ENCODE data around the gene YBX2. TPM values are rescaled to one million over a fixed set of nuclear protein-coding genes. Genes with fewer than 3 reads are reported as not detected.
A peak's percentile ranks its signal among the peaks of the same experiment; 100 is the strongest.

YBX2 gene
- total RNA-seq, 1 donor from 2014 or later: 0.57 TPM

DNA sequence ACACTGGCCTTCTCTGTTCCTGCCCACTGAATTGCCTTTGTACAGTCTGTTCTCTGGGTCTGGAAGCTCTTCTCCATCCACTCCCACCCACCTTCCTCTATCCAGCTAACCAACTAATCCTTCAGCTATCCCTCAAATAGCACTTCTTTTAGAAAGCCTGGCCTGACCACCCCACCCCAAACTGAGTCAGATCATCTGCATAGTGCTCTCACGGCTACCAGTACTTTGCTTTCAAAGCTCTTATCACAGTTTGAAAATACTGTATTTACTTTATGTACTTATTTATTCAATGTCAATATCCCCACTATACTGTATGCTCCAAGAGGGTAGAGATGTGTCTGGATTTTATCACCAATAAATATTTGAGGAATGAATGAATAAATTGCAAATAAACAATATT, 27.7 kb downstream of the YBX2 start:
- peaks cover 29% of the 10 kb centered on the region for H3K4me1 Mint-ChIP-seq (ENCODE audit: low read depth)
- H3K9me3 Mint-ChIP-seq (ENCODE audit: low read depth): no peaks in the 10 kb centered on the region
- no peak overlapping the region for H3K4me3 Mint-ChIP-seq (ENCODE audit: unreplicated experiment)
- H3K36me3 Mint-ChIP-seq (ENCODE audit: low read depth): no peaks in the 10 kb centered on the region
- H3K27ac Mint-ChIP-seq (ENCODE audit: unreplicated experiment): no peak overlapping the region
- DNase-seq (ENCODE audit: low spot score): no peak
- peaks cover 10% of the 10 kb centered on the region for H3K27me3 Mint-ChIP-seq (ENCODE audit: low read depth)
- TF ChIP-seq, protein P1, sequence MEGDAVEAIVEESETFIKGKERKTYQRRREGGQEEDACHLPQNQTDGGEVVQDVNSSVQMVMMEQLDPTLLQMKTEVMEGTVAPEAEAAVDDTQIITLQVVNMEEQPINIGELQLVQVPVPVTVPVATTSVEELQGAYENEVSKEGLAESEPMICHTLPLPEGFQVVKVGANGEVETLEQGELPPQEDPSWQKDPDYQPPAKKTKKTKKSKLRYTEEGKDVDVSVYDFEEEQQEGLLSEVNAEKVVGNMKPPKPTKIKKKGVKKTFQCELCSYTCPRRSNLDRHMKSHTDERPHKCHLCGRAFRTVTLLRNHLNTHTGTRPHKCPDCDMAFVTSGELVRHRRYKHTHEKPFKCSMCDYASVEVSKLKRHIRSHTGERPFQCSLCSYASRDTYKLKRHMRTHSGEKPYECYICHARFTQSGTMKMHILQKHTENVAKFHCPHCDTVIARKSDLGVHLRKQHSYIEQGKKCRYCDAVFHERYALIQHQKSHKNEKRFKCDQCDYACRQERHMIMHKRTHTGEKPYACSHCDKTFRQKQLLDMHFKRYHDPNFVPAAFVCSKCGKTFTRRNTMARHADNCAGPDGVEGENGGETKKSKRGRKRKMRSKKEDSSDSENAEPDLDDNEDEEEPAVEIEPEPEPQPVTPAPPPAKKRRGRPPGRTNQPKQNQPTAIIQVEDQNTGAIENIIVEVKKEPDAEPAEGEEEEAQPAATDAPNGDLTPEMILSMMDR (IDR thresholded peaks at IDR 0.05): no peak

DNA sequence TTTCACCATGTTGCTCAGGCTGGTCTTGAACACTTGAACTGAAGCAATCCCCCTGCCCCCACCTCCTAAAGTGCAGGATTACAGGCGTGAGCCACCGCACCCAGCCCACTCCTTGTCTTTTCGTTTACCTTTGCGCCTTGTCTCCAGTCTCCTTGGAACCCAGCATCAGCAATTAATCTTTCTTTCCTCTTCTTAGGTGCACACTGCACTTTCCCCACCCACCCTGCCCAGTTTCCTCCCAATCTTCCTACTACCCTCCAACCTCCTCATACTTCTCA, 30.7 kb downstream of the YBX2 start:
- Mint-ChIP-seq H3K36me3 (ENCODE audit: low read depth) (peaks cover 3% of the 10 kb centered on the region), H3K9me3 (ENCODE audit: low read depth) (no peaks in the 10 kb centered on the region), H3K4me1 (ENCODE audit: low read depth) (peaks cover 30% of the 10 kb centered on the region), H3K27me3 (ENCODE audit: low read depth) (peaks cover 11% of the 10 kb centered on the region), H3K4me3 (ENCODE audit: unreplicated experiment) (no peak overlapping the region), H3K27ac (ENCODE audit: unreplicated experiment) (no peak overlapping the region)
- TF ChIP-seq, protein P1 (IDR thresholded peaks at IDR 0.05): no peak
- DNase-seq (ENCODE audit: low spot score): no peak

DNA sequence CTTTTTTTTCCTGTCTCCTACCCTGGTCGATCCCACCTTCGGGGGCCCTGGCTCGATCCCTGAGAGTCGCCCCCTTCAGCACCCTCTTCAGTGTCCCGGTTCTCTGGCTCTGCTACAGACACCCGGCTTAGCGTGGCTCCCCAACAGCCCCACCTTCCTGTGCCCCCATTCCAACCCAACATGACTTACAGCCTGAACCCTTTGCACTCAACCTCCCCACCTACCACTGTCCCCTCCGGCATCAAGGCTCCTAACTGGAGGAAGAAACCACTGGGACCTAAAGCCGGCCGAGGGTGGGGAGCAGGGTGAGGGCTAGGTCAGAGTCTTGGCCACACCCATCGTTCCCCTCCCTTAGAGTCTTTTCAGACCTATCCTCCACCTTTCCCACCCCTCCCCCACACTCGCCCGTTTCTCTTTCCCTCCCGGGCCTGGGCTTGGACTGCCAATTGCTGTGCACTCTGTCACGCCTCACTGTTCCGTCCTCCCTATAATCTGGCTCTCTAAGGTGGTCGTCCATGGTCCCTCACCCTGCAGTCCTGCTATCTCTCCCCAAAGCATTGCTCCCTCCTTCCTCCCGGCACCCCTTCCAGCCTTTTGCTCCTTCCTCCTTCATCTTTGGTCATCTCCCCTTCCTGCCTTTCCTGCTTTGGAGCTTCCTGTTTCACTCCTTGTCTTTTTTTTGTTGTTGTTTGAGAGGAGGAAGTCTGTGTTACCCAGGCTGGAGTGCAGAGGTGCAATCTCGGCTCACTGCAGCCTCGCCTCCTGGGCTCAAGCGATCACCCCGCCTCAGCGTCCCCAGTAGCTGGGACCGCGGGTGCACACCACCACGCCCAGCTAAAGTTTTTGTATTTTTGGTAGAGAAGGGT, 31.3 kb downstream of the YBX2 start:
- H3K9me3 Mint-ChIP-seq (ENCODE audit: low read depth): no peaks in the 10 kb centered on the region
- H3K27ac Mint-ChIP-seq (ENCODE audit: unreplicated experiment): no peak overlapping the region
- H3K4me1 Mint-ChIP-seq (ENCODE audit: low read depth): peaks cover 30% of the 10 kb centered on the region
- TF ChIP-seq, protein P1 (IDR thresholded peaks at IDR 0.05): no peak
- peaks cover 11% of the 10 kb centered on the region for H3K27me3 Mint-ChIP-seq (ENCODE audit: low read depth)
- DNase-seq (ENCODE audit: low spot score): no peak
- peaks cover 7% of the 10 kb centered on the region for H3K36me3 Mint-ChIP-seq (ENCODE audit: low read depth)
- no peak overlapping the region for H3K4me3 Mint-ChIP-seq (ENCODE audit: unreplicated experiment)

DNA sequence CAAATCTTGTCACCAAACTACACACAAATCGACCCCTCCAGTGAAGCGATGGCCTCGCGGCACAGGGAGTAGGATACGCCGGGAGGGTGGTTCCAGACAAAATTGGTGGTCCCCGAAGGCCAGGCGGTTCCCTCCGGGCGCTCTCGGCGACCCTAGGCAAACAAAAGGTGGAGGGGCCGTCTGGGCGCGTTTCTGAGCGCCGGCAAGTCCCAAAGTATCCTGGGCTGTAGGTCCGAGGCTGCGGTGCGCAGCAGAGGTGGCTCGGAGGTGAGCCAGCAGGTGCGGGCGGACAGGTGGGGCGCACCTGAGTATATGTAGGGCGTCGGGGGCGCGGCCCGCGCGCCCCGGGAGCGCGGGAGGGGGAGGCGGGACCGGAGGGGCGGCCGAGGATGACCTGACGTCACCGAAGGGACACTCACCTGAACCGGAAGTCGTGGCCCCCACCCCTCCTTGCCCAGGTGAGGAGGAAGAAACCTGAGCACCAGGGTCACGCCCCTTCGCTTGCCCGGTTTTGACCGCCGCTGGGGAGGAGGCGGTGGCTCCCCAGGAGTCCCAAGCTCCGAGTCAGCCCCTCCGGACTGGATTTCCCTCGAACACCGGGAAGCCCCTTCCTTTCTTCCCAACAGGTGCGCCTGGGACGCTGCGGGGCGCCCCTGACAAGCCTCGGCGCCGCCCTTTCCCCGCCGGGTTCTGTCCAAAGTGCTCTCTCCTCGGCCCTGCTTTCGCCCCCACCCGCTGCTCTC, 32.1 kb downstream of the YBX2 start, which contains the start of gene CLDN7:
TSS of gene CLDN7 (minus strand) at position 287 of the 743 bp plus-strand sequence. CDS start 435 bp downstream, outside the sequence.
- no peak within 1 kb of the TSS for H3K27ac Mint-ChIP-seq (ENCODE audit: unreplicated experiment)
- peak within 1 kb of the TSS; percentile 61 for H3K4me3 Mint-ChIP-seq (ENCODE audit: unreplicated experiment)
- peaks cover 30% of the 10 kb centered on the region for H3K4me1 Mint-ChIP-seq (ENCODE audit: low read depth)
- no peaks in the 10 kb centered on the region for H3K9me3 Mint-ChIP-seq (ENCODE audit: low read depth)
- DNase-seq (ENCODE audit: low spot score): no peak
- TF ChIP-seq, protein P1 (IDR thresholded peaks at IDR 0.05): no peak
- H3K36me3 Mint-ChIP-seq (ENCODE audit: low read depth): peaks cover 9% of the 10 kb centered on the region
- peaks cover 11% of the 10 kb centered on the region for H3K27me3 Mint-ChIP-seq (ENCODE audit: low read depth)

DNA sequence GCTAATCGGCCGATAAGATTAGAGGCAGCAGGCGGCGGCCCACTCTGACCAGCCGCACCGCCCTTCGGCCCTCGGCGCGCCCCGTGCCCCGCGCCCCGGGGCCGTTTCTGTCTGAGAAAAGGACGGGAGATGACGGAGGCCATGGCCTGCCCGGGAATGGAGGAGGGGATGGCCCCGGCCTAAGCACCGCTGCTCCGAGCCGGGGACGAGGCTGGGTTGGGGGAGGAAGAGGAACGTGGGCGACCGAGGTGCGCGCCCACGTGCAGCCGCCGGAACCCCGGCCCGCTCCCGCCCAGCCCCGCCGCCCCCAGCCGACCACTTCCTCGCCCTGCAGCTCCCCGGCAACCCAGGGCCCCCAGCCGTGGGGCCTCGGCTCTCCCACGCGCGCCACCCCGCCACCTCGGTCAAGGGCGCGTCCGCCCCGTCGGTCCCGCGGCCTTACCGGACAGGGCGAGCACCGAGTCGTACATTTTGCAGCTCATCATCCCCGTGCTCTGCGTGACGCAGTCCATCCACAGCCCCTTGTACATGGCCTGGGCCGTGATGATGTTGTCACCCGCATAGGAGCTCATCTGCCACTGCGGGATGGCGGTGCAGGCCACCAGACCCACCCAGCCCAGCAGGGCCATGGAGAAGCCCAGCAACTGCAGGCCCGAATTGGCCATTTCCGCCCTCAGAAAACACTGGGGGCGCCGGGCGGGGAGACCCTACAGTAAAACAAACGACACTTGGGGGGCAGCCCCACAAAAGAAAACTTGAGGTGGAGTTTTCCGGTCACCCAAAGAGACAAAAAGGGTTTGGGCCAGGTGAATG, 32.9 kb downstream of the YBX2 start:
- no peaks in the 10 kb centered on the region for H3K9me3 Mint-ChIP-seq (ENCODE audit: low read depth)
- H3K4me3 Mint-ChIP-seq (ENCODE audit: unreplicated experiment): peak overlapping the region; percentile 61
- H3K4me1 Mint-ChIP-seq (ENCODE audit: low read depth): peaks cover 27% of the 10 kb centered on the region
- peaks cover 16% of the 10 kb centered on the region for H3K36me3 Mint-ChIP-seq (ENCODE audit: low read depth)
- no peak overlapping the region for H3K27ac Mint-ChIP-seq (ENCODE audit: unreplicated experiment)
- DNase-seq (ENCODE audit: low spot score): no peak
- TF ChIP-seq, protein P1 (IDR thresholded peaks at IDR 0.05): no peak
- peaks cover 11% of the 10 kb centered on the region for H3K27me3 Mint-ChIP-seq (ENCODE audit: low read depth)
